Measurements from ENCODE around the gene GART.
"Not testable (repeated sequence)": the region's sequence is repeated elsewhere in the genome, so short reads cannot be mapped to it uniquely, and the experiment has no call there.

The GART gene

DNA sequence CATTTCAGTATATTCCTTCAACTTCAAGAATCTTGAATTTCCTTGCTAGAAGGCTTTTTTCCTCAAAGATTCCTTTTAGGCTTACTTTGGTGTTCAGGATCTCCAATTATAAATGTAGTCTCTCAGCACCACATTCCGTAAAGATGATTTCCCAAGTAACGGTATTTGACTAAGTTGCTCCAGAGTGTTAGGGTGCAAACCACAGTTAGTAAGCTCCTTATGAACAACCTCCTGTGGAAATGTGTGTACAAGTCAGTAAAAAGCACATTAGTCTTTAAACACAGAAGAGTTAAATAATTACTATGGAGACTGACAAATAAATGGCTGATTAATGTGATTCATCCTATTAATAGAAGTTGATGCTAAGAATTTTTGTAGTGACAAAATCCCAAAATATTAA is 36.3 kb upstream of the GART start:
- no peak for DNase-seq (ENCODE audit: low read depth)
- TF ChIP-seq, protein P1, sequence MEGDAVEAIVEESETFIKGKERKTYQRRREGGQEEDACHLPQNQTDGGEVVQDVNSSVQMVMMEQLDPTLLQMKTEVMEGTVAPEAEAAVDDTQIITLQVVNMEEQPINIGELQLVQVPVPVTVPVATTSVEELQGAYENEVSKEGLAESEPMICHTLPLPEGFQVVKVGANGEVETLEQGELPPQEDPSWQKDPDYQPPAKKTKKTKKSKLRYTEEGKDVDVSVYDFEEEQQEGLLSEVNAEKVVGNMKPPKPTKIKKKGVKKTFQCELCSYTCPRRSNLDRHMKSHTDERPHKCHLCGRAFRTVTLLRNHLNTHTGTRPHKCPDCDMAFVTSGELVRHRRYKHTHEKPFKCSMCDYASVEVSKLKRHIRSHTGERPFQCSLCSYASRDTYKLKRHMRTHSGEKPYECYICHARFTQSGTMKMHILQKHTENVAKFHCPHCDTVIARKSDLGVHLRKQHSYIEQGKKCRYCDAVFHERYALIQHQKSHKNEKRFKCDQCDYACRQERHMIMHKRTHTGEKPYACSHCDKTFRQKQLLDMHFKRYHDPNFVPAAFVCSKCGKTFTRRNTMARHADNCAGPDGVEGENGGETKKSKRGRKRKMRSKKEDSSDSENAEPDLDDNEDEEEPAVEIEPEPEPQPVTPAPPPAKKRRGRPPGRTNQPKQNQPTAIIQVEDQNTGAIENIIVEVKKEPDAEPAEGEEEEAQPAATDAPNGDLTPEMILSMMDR (IDR thresholded peaks at IDR 0.05; ENCODE audit: insufficient read depth, low read depth, low read length, missing control alignments), result no peak
- no peak overlapping the region for H3K4me3 ChIP-seq (ENCODE audit: low read length)

DNA sequence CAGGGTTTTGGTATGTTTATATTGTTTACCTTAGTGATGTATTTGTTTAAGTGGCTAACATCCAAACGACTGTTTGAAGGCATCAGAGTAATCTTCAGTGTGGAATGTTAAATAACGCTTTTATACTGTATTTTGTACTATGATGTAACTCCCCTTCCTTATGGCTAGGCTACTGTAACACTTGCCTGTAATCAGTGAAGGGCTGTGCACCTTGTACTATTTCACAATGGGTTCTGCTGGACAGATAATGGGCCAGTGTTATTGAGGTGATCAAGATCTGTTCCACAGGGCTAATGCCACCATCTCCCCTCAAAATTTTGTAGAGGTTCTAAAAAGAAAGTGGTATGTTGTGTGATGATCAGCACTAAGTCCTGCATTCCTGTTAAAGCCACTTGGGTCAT is 34.8 kb upstream of the GART start:
- not testable (repeated sequence) for H3K4me3 ChIP-seq (ENCODE audit: low read length); DNase-seq (ENCODE audit: low read depth)

DNA sequence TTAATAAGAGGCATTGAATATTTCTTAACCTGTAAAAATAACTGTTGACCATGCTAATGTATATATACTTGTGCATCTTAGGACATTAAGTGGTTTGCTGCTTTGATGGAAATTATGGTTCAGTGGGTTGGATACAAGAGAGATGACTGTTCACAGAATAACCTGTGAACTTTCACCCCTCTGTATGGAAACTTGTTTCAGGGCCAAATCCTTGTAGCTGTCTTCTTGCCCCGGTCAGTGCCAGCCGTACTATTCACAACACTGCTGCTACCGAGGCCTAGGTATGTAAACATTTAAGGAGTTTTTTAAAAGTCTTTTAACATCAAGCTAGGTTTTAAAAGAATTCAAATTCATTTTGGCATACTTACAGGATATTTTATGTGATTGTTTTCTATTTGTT is 30.4 kb upstream of the GART start:
- H3K4me3 ChIP-seq (ENCODE audit: low read length), result no peak overlapping the region
- no peak for DNase-seq (ENCODE audit: low read depth)
- TF ChIP-seq, protein P1 (IDR thresholded peaks at IDR 0.05; ENCODE audit: insufficient read depth, low read depth, low read length, missing control alignments), result no peak

GRCh38 chr21:33569991-33570390 is 28.1 kb upstream of the GART start:
- TF ChIP-seq, protein P1 (IDR thresholded peaks at IDR 0.05; ENCODE audit: insufficient read depth, low read depth, low read length, missing control alignments), result no peak
- DNase-seq (ENCODE audit: low read depth), result no peak
- no peak overlapping the region for H3K4me3 ChIP-seq (ENCODE audit: low read length)

GRCh38 chr21:33568448-33568847 is 26.5 kb upstream of the GART start:
- TF ChIP-seq, protein P1 (IDR thresholded peaks at IDR 0.05; ENCODE audit: insufficient read depth, low read depth, low read length, missing control alignments), result no peak
- no peak overlapping the region for H3K4me3 ChIP-seq (ENCODE audit: low read length)
- DNase-seq (ENCODE audit: low read depth), result no peak

GRCh38 chr21:33567914-33568313 is 26.0 kb upstream of the GART start:
- TF ChIP-seq, protein P1 (IDR thresholded peaks at IDR 0.05; ENCODE audit: insufficient read depth, low read depth, low read length, missing control alignments), result no peak
- no peak overlapping the region for H3K4me3 ChIP-seq (ENCODE audit: low read length)
- DNase-seq (ENCODE audit: low read depth), result no peak

- TF ChIP-seq, protein P1 (IDR thresholded peaks at IDR 0.05; ENCODE audit: insufficient read depth, low read depth, low read length, missing control alignments), result no peak
- H3K4me3 ChIP-seq (ENCODE audit: low read length), result no peak overlapping the region
- DNase-seq (ENCODE audit: low read depth), result no peak
Measured at GRCh38 chr21:33566514-33566913, 24.6 kb upstream of the GART start.

- no peak for DNase-seq (ENCODE audit: low read depth)
- H3K4me3 ChIP-seq (ENCODE audit: low read length), result no peak overlapping the region
- TF ChIP-seq, protein P1 (IDR thresholded peaks at IDR 0.05; ENCODE audit: insufficient read depth, low read depth, low read length, missing control alignments), result no peak
Measured at GRCh38 chr21:33562389-33562788, 20.5 kb upstream of the GART start.

All from epithelial cell of esophagus (primary cell).